ENCODE results near the gene SIK2. TPM values are rescaled to one million over a fixed set of nuclear protein-coding genes. Genes with fewer than 3 reads are reported as not detected.

SIK2 gene
- total RNA-seq, 1 experiment from 2014 or later, result 9.0 TPM

DNA sequence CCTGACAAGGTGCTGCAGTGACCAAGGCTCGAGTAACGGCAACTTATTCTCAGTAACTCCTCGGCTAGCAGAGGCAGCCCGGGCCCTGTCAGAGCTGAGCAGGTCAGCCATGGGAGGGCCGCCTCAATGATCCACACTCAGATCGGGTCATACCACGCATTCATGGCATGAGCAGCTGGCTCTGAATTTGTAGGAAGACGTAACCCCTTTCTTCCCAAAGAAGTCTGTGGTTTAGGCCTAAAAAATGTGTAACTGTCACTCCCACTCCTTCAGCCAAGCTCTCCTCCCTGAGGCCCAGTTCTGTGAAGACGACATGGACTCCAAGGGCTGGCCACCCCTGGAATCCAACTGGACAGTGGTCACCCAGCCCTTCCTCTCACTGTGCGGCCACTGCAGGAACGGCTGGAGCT lies 133.9 kb downstream of the SIK2 start:
- DNase-seq (no peak), ATAC-seq (peak; percentile 6)
- POLR2A ChIA-PET (ENCODE audit: unreplicated experiment), result interaction anchor here (0.9 kb wide), 1 partner anchor 29 kb away, joined by 4 read pairs; no protein-coding TSS in a partner anchor
- TSS peak; percentile 77 for BruUV-seq (replicated peaks)
- H2AFZ ChIP-seq (ENCODE audit: low read length), result peak overlapping the region; percentile 54
- H3K4me1 ChIP-seq (ENCODE audit: insufficient read depth, low read length), result peaks cover 33% of the 10 kb centered on the region
- peaks cover 6% of the 10 kb centered on the region for H3F3A ChIP-seq (ENCODE audit: low read length, unreplicated experiment)
- H3K27ac ChIP-seq (ENCODE audit: low read length), result peak overlapping the region; percentile 96
- H3K9ac ChIP-seq (ENCODE audit: low read length), result peak overlapping the region; percentile 82
- intact Hi-C loops (cut with micrococcal nuclease), result no loop called here
- H3K36me3 ChIP-seq (ENCODE audit: low read depth, low read length), result peaks cover 12% of the 10 kb centered on the region
- H3K4me3 ChIP-seq (ENCODE audit: low read length), result no peak overlapping the region; the same call in 1 of the 2 replicates
- TF ChIP-seq EZH2 (IDR thresholded peaks at IDR 0.05; ENCODE audit: low read length, unreplicated experiment) (no peak), EZH2phosphoT487 (IDR thresholded peaks at IDR 0.05; ENCODE audit: borderline replicate concordance, low read length) (no peak)
- TF ChIP-seq, protein P1, sequence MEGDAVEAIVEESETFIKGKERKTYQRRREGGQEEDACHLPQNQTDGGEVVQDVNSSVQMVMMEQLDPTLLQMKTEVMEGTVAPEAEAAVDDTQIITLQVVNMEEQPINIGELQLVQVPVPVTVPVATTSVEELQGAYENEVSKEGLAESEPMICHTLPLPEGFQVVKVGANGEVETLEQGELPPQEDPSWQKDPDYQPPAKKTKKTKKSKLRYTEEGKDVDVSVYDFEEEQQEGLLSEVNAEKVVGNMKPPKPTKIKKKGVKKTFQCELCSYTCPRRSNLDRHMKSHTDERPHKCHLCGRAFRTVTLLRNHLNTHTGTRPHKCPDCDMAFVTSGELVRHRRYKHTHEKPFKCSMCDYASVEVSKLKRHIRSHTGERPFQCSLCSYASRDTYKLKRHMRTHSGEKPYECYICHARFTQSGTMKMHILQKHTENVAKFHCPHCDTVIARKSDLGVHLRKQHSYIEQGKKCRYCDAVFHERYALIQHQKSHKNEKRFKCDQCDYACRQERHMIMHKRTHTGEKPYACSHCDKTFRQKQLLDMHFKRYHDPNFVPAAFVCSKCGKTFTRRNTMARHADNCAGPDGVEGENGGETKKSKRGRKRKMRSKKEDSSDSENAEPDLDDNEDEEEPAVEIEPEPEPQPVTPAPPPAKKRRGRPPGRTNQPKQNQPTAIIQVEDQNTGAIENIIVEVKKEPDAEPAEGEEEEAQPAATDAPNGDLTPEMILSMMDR (conservative IDR thresholded peaks at IDR 0.05; ENCODE audit: low read depth, low read length), result no peak
- no peaks in the 10 kb centered on the region for H4K20me1 ChIP-seq (ENCODE audit: low read length)
- no peaks in the 10 kb centered on the region for H3K9me2 ChIP-seq (replicated peaks; ENCODE audit: low read length)
- no peaks in the 10 kb centered on the region for H3K27me3 ChIP-seq (ENCODE audit: low read length)
- H3K9me3 ChIP-seq (ENCODE audit: low read length), result no peaks in the 10 kb centered on the region
- no peaks in the 10 kb centered on the region for H3K79me2 ChIP-seq (ENCODE audit: low read length)
- CTCF ChIA-PET, result no interaction called here
- peak overlapping the region; percentile 82 for H3K4me2 ChIP-seq (ENCODE audit: low read length)

DNA sequence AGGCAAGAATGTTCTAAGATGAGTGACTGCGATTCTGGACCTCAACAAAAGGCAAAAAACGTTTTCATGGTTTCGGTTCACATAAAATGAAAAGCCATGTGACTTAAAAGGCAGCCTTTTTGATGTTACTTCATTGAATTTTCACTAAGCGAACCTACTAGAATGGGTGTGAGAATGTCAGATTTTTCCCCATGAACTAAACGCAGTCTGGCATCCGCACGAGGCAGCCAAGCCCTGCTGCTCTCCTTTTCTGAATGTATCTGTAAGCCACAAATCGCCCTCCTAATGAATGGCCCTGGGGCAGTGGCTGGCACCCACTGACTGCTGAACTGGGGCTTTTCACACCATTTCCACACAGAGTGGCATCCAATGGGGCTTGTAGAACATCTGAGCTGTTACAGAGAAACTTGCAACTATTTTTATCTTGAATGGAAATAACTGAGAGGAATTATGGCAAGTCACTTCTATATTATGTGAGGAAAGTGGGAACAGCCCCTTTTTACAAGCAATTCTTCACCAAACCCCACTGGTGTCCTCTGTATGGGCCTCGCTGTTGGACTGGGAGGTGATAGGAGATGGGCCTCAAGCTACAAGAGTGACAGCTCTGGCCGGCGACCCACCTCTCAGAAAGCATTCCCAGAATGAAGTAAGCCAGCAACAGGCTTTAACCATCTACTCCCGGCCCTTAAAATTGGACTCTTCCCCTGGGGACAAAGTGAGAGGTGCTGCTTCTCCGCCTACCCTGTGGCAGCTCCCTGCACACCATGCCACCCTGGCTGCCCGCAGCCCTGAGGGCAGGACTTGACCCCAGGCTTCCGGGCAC lies 134.6 kb downstream of the SIK2 start:
- Histone ChIP-seq H3K27ac (ENCODE audit: low read length) (peak overlapping the region; percentile 96), H3K27me3 (ENCODE audit: low read length) (no peaks in the 10 kb centered on the region), H3K9me2 (replicated peaks; ENCODE audit: low read length) (no peaks in the 10 kb centered on the region), H3K4me1 (ENCODE audit: insufficient read depth, low read length) (peaks cover 26% of the 10 kb centered on the region), H3K79me2 (ENCODE audit: low read length) (no peaks in the 10 kb centered on the region), H3K36me3 (ENCODE audit: low read depth, low read length) (peaks cover 19% of the 10 kb centered on the region), H3K4me3 (ENCODE audit: low read length) (no peak overlapping the region), H4K20me1 (ENCODE audit: low read length) (no peaks in the 10 kb centered on the region), H3K4me2 (ENCODE audit: low read length) (peak overlapping the region; percentile 82), H3K9ac (ENCODE audit: low read length) (peak overlapping the region; percentile 82), H3F3A (ENCODE audit: low read length, unreplicated experiment) (peaks cover 6% of the 10 kb centered on the region), H2AFZ (ENCODE audit: low read length) (peak overlapping the region; percentile 54; the same call in 1 of the 2 replicates), H3K9me3 (ENCODE audit: low read length) (no peaks in the 10 kb centered on the region)
- ChIA-PET CTCF (no interaction called here), POLR2A (ENCODE audit: unreplicated experiment) (interaction anchor here (0.9 kb wide), 1 partner anchor 29 kb away, joined by 4 read pairs; no protein-coding TSS in a partner anchor)
- no peak for DNase-seq
- TF ChIP-seq, protein P1 (conservative IDR thresholded peaks at IDR 0.05; ENCODE audit: low read depth, low read length), result no peak
- TF ChIP-seq EZH2 (IDR thresholded peaks at IDR 0.05; ENCODE audit: low read length, unreplicated experiment), result no peak
- no peak for TF ChIP-seq EZH2phosphoT487 (IDR thresholded peaks at IDR 0.05; ENCODE audit: borderline replicate concordance, low read length)
- intact Hi-C loops (cut with micrococcal nuclease), result no loop called here
- BruUV-seq (replicated peaks), result no TSS peak
- no peak for ATAC-seq

Data from PC-3 (cell line).